ENCODE results near the gene PSTPIP2. TPM values are rescaled to one million over a fixed set of nuclear protein-coding genes. Genes with fewer than 3 reads are reported as not detected.
"Not testable (repeated sequence)": the region's sequence is repeated elsewhere in the genome, so short reads cannot be mapped to it uniquely, and the experiment has no call there.

Gene PSTPIP2, protein sequence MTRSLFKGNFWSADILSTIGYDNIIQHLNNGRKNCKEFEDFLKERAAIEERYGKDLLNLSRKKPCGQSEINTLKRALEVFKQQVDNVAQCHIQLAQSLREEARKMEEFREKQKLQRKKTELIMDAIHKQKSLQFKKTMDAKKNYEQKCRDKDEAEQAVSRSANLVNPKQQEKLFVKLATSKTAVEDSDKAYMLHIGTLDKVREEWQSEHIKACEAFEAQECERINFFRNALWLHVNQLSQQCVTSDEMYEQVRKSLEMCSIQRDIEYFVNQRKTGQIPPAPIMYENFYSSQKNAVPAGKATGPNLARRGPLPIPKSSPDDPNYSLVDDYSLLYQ
- 5.6 and 9.7 TPM in 2 replicates for total RNA-seq (2014; rRNA removed; shearing (Covaris generic); ENCODE audit: low replicate concordance)

DNA sequence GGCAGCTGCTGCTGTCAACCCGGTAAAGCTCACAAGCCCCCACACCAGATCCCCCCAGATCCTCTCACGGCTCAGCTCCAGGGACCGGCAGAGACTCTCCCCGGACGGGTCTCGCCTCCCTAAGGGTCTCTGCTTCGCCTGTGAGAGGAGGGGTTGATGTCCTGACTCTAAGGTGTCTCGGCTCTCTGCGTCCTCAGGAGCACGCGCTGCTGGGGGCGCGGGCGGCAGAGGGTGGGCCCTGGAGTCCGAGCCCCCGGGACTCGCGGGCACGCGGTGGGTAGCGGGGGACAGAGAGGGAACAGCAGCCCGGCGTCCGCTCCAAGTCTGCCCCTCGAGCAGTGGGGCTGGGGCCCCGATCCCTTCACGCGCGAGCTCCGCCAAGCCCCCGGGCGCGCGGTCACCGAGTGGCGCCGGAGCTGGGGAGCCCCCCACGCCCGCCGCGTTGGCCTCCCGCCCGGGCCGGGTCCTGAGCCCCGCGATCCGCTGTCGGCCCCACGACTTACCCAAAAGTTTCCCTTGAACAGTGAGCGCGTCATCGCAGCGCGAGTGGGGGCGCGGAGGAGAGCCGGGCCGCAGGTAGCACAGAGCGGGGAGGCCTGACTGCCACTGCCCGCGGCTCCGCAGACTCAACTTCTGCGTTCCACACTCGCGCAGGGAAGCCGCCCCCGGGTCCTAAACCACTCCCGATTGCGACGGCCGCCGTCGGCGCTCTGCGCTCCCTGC, at the start of gene PSTPIP2:
TSS of gene PSTPIP2 (minus strand) at position 608 of the 723 bp plus-strand sequence. CDS start at position 536, 72 bp downstream.
- DNase-seq, result peak; percentile 70
- Histone ChIP-seq H3K27me3 (no peaks in the 10 kb centered on the region), H3K4me3 (peak within 1 kb of the TSS; percentile 57), H3K9me3 (no peaks in the 10 kb centered on the region), H3K36me3 (peaks cover 4% of the 10 kb centered on the region; the same call in 1 of the 2 replicates)

DNA sequence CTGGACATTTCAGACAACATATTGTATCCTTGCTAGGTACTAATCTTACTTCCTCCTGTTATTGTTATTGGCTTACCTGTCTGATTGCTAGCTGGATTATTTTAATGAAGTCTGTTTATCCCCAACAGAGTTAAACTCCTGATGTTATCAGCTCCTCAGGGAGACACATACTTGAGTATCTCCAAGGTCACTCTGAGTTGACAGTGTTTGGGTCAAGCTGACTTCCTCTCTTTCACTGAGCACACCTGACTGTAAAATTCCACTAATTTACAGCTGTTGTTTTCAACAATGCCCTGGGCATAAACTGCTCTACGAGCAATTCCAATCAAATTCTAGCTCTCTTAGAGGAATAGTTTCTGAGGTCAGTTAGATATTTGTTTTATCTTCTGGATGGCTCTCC, 41.7 kb upstream of the PSTPIP2 start:
- no peak for DNase-seq
- Histone ChIP-seq H3K9me3 (no peaks in the 10 kb centered on the region), H3K36me3 (peaks cover 13% of the 10 kb centered on the region), H3K27me3 (no peaks in the 10 kb centered on the region), H3K4me3 (no peak overlapping the region)

- H3K27me3 ChIP-seq, result no peaks in the 10 kb centered on the region
- no peak for DNase-seq
- H3K36me3 ChIP-seq, result peaks cover 16% of the 10 kb centered on the region
- no peaks in the 10 kb centered on the region for H3K9me3 ChIP-seq
- no peak overlapping the region for H3K4me3 ChIP-seq
Measured at GRCh38 chr18:46110406-46110805, 38.3 kb upstream of the PSTPIP2 start.

DNA sequence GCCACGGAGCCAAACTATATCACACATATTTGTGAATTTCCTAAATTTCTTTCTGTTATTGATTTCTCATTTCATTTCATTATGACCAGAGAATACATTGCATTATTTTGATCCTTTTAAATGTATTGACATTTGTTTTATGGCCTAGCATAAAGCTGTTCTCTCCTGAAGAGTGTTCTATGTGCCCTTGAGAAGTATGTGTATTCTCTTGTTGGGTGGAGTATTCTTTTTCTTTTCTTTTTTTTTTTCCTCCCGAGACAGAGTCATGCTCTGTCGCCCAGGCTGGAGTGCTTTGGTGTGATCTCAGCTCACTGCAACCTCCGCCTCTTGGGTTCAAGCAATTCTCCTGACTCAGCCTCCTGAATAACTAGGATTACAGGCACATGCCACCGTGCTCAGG, 37.3 kb upstream of the PSTPIP2 start:
- Histone ChIP-seq H3K4me3 (no peak overlapping the region), H3K27me3 (no peaks in the 10 kb centered on the region)
- DNase-seq, result no peak

GRCh38 chr18:46104128-46104911, 32.3 kb upstream of the PSTPIP2 start, which contains the start of gene HAUS1:
TSS of gene HAUS1 (plus strand) at chr18:46104385. CDS start at chr18:46104412, 27 bp downstream.
- Histone ChIP-seq H3K9me3 (no peaks in the 10 kb centered on the region), H3K27me3 (no peaks in the 10 kb centered on the region), H3K36me3 (peaks cover 3% of the 10 kb centered on the region; the same call in 1 of the 2 replicates), H3K4me3 (peak within 1 kb of the TSS; percentile 76)
- DNase-seq, result peak; percentile 89

More for the DNA sequence above, 37.3 kb upstream of the PSTPIP2 start:
- Histone ChIP-seq H3K9me3 (no peaks in the 10 kb centered on the region), H3K36me3 (peaks cover 10% of the 10 kb centered on the region)

DNA sequence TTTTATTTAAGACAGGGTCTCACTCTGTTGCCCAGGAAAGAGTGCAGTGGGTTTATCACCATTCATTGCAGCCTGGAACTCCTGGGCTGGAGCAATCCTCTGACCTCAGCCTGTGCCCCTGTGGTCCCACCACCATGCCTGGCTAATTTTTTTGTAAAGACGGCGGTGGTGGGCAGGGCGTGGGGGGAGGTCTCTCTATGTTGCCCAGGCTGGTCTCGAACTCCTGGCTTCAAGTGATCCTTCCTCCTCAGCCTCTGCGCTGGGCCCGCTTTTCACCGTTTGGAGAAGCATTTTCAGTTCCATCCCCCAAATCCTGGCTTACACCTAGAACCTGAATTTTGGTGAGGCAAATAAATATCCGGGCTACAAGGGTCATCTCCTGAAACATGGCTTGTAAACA, 27.4 kb upstream of the PSTPIP2 start:
- Histone ChIP-seq H3K27me3 (no peaks in the 10 kb centered on the region), H3K9me3 (no peaks in the 10 kb centered on the region), H3K36me3 (peaks cover 25% of the 10 kb centered on the region), H3K4me3 (no peak overlapping the region)
- DNase-seq, result no peak

- no peak for DNase-seq
- peaks cover 34% of the 10 kb centered on the region for H3K36me3 ChIP-seq
- H3K27me3 ChIP-seq, result no peaks in the 10 kb centered on the region
- H3K9me3 ChIP-seq, result no peaks in the 10 kb centered on the region
- H3K4me3 ChIP-seq, result peak overlapping the region; percentile 90
Measured at GRCh38 chr18:46098616-46098933, 26.5 kb upstream of the PSTPIP2 start.

- H3K27me3 ChIP-seq, result no peaks in the 10 kb centered on the region
- peaks cover 40% of the 10 kb centered on the region for H3K36me3 ChIP-seq
- no peaks in the 10 kb centered on the region for H3K9me3 ChIP-seq
- H3K4me3 ChIP-seq, result peak within 1 kb of the TSS; percentile 90
- DNase-seq, result peak; percentile 86
Measured at GRCh38 chr18:46097801-46098615, 25.9 kb upstream of the PSTPIP2 start, which contains the start of gene ATP5F1A. TSS of gene ATP5F1A (minus strand) at chr18:46098296. CDS start at chr18:46098231, 65 bp downstream.

DNA sequence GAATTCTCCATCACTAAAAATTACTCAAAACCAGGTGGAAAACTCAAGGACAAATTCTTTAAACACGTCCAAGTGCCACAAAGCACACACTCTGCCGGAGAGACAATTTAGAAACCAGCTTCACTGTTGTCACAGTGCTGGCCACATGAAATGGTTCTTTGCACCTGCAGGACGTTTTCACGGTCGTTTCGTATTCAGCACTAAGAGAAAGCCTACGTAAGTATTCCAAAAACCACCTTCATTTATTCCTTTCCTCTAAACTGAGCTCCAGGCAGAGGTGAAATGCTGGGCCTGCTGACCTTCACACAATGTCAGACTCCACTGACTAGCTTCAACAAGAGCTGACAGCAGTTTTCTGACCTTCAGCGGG, 25.4 kb upstream of the PSTPIP2 start:
- H3K9me3 ChIP-seq, result no peaks in the 10 kb centered on the region
- no peak for DNase-seq
- H3K4me3 ChIP-seq, result peak overlapping the region; percentile 90
- no peaks in the 10 kb centered on the region for H3K27me3 ChIP-seq
- H3K36me3 ChIP-seq, result peaks cover 45% of the 10 kb centered on the region

GRCh38 chr18:46096651-46097300, 24.7 kb upstream of the PSTPIP2 start:
- Histone ChIP-seq H3K9me3 (no peaks in the 10 kb centered on the region), H3K27me3 (no peaks in the 10 kb centered on the region), H3K4me3 (peak overlapping the region; percentile 90), H3K36me3 (peaks cover 48% of the 10 kb centered on the region)
- peak; percentile 17 for DNase-seq

GRCh38 chr18:46095532-46095931, 23.5 kb upstream of the PSTPIP2 start:
- H3K27me3 ChIP-seq, result no peaks in the 10 kb centered on the region
- no peaks in the 10 kb centered on the region for H3K9me3 ChIP-seq
- peaks cover 61% of the 10 kb centered on the region for H3K36me3 ChIP-seq
- no peak overlapping the region for H3K4me3 ChIP-seq
- no peak for DNase-seq

DNA sequence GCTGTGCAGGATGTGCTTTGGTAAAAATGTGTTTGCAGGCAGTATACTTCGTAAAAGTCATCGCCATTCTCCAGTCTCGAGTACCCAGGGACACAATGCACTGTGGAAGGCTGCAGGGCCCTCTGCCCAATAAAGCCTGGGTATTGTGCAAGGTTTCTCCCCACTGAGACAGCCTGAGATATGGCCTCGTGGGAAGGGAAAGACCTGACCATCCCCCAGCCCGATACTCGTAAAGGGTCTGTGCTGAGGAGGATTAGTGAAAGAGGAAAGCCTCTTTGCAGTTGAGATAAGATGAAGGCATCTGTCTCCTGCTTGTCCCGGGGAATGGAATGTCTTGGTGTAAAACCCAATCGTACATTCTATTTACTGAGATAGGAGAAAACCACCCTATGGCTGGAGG, 16.4 kb upstream of the PSTPIP2 start:
- not testable (repeated sequence) for H3K9me3 ChIP-seq, H3K4me3 ChIP-seq, DNase-seq, H3K27me3 ChIP-seq
- peaks cover 96% of the 10 kb centered on the region for H3K36me3 ChIP-seq

- Histone ChIP-seq H3K9me3 (no peaks in the 10 kb centered on the region), H3K4me3 (no peak overlapping the region), H3K36me3 (peaks cover 91% of the 10 kb centered on the region), H3K27me3 (no peaks in the 10 kb centered on the region)
- DNase-seq, result no peak
Measured at GRCh38 chr18:46084431-46084830, 12.4 kb upstream of the PSTPIP2 start.

DNA sequence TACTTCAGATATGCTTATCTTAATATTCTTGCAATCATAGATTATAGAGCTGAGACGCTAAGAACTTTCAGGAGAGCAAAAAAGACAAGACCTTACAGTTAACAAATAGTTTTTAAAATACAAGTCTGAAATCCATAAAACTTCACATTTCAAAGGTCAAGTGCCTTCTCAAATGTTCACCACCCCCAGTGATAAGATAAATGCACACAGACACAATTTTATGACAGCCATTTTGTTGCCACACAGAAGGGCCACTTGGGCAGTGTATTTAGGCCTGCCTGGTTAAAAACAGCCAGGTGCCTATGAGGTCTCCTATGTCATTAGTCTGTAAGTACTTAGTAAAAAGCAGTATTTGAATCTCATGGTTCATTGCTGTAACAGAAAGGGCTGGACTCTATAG, 8.1 kb upstream of the PSTPIP2 start:
- Histone ChIP-seq H3K4me3 (no peak overlapping the region), H3K9me3 (no peaks in the 10 kb centered on the region), H3K36me3 (peaks cover 67% of the 10 kb centered on the region), H3K27me3 (no peaks in the 10 kb centered on the region)
- DNase-seq, result no peak

- no peak overlapping the region for H3K4me3 ChIP-seq
- H3K9me3 ChIP-seq, result no peaks in the 10 kb centered on the region
- H3K27me3 ChIP-seq, result no peaks in the 10 kb centered on the region
- peaks cover 59% of the 10 kb centered on the region for H3K36me3 ChIP-seq
- no peak for DNase-seq
Measured at GRCh38 chr18:46079336-46079735, 7.3 kb upstream of the PSTPIP2 start.
